SK-N-SH treated with all-trans-retinoic acid at 6 μM for 48 hours (cell line): Measurements from ENCODE around the gene ROBO1.

ENCODE experiments used
- ATAC-seq: fragments of 200-7000 bp; cut with Tn5 transposase; 3 replicates; pipeline ENCODE4 v1.9.1; 2020; ENCODE audit warnings: mild to moderate bottlenecking, moderate library complexity
- ARNTL ChIP-seq: fragments of 450-650 bp; formaldehyde crosslinking; IDR thresholded peaks from 2 replicates; pipeline ENCODE4 v1.5.0; 2020; ENCODE audit warnings: low read depth, mild to moderate bottlenecking, moderate library complexity, borderline replicate concordance
- BACH2 ChIP-seq: fragments of 250-450 bp; sonication (Bioruptor Pico); IDR thresholded peaks from 2 replicates; pipeline ENCODE4 v1.9.0; 2021; ENCODE audit warnings: mild to moderate bottlenecking, borderline replicate concordance
- CREB5 ChIP-seq: fragments of 250-450 bp; sonication (Bioruptor Pico); IDR thresholded peaks from 2 replicates; pipeline ENCODE4 v1.5.1; 2020; ENCODE audit warnings: low read depth, mild to moderate bottlenecking, moderate library complexity
- CSDC2 ChIP-seq: fragments of 250-450 bp; sonication (Bioruptor Pico); IDR thresholded peaks from 2 replicates; pipeline ENCODE4 v1.5.0; 2020; ENCODE audit warnings: mild to moderate bottlenecking, moderate library complexity
- CSRNP3 ChIP-seq: fragments of 250-450 bp; sonication (Bioruptor Pico); IDR thresholded peaks from 2 replicates; pipeline ENCODE4 v1.5.1; 2021; ENCODE audit warnings: mild to moderate bottlenecking, moderate library complexity
- ESRRG ChIP-seq: fragments of 250-450 bp; sonication (Bioruptor Pico); IDR thresholded peaks from 2 replicates; pipeline ENCODE4 v1.6.1; 2021; ENCODE audit warnings: mild to moderate bottlenecking
- GLIS3 ChIP-seq: fragments of 250-450 bp; sonication (Bioruptor Pico); IDR thresholded peaks from 2 replicates; pipeline ENCODE4 v1.5.0; 2020; ENCODE audit warnings: mild to moderate bottlenecking, moderate library complexity
- ISL1 ChIP-seq: fragments of 250-450 bp; sonication (Bioruptor Pico); IDR thresholded peaks from 2 replicates; pipeline ENCODE4 v2.1.2; 2022; ENCODE audit warnings: mild to moderate bottlenecking, moderate library complexity
- OSR1 ChIP-seq: fragments of 250-450 bp; sonication (Bioruptor Pico); IDR thresholded peaks from 2 replicates; pipeline ENCODE4 v1.8.0; 2022; ENCODE audit warnings: moderate library complexity, mild to moderate bottlenecking, inconsistent platforms
- PATZ1 ChIP-seq: fragments of 250-450 bp; sonication (Bioruptor Pico); IDR thresholded peaks from 2 replicates; pipeline ENCODE4 v1.8.0; 2020; ENCODE audit warnings: mild to moderate bottlenecking, moderate library complexity, borderline replicate concordance
- RARB ChIP-seq: fragments of 250-450 bp; sonication (Bioruptor Pico); IDR thresholded peaks from 2 replicates; pipeline ENCODE4 v1.8.0; 2021; ENCODE audit warnings: mild to moderate bottlenecking, moderate library complexity
- SNAI2 ChIP-seq: fragments of 250-450 bp; sonication (Bioruptor Pico); IDR thresholded peaks from 2 replicates; pipeline ENCODE4 v1.5.0; 2020; ENCODE audit warnings: mild to moderate bottlenecking, moderate library complexity
- TCF4 ChIP-seq: fragments of 250-450 bp; sonication (Bioruptor Pico); IDR thresholded peaks from 2 replicates; pipeline ENCODE4 v1.8.0; 2021; ENCODE audit warnings: mild to moderate bottlenecking, moderate library complexity, borderline replicate concordance
- TOX ChIP-seq: fragments of 250-450 bp; sonication (Bioruptor Pico); IDR thresholded peaks from 2 replicates; pipeline ENCODE4 v1.8.0; 2021; ENCODE audit warnings: mild to moderate bottlenecking, moderate library complexity, borderline replicate concordance
- TSHZ2 ChIP-seq: fragments of 250-450 bp; sonication (Bioruptor Pico); IDR thresholded peaks from 2 replicates; pipeline ENCODE4 v1.5.0; 2020; ENCODE audit warnings: mild to moderate bottlenecking, moderate library complexity
- ZC3H10 ChIP-seq: fragments of 250-450 bp; sonication (Bioruptor Pico); IDR thresholded peaks from 2 replicates; pipeline ENCODE4 v1.5.1; 2021; ENCODE audit warnings: mild to moderate bottlenecking, moderate library complexity
- ZFP3 ChIP-seq: fragments of 250-450 bp; sonication (Bioruptor Pico); IDR thresholded peaks from 2 replicates; pipeline ENCODE4 v1.5.0; 2020; ENCODE audit warnings: mild to moderate bottlenecking, moderate library complexity
- ZFP30 ChIP-seq: fragments of 450-650 bp; formaldehyde crosslinking; IDR thresholded peaks from 2 replicates; pipeline ENCODE4 v1.5.0; 2022; ENCODE audit warnings: mild to moderate bottlenecking, moderate library complexity
- ZNF565 ChIP-seq: fragments of 450-650 bp; formaldehyde crosslinking; conservative IDR thresholded peaks from 2 replicates; pipeline ENCODE4 v1.5.0; 2020; ENCODE audit warnings: low read depth, mild to moderate bottlenecking, moderate library complexity
- ZNF70 ChIP-seq: fragments of 450-650 bp; formaldehyde crosslinking; IDR thresholded peaks from 2 replicates; pipeline ENCODE4 v1.5.0; 2020; ENCODE audit warnings: mild to moderate bottlenecking, moderate library complexity
- ZNF8 ChIP-seq: fragments of 450-650 bp; formaldehyde crosslinking; IDR thresholded peaks from 2 replicates; pipeline ENCODE4 v1.5.0; 2020; ENCODE audit warnings: mild to moderate bottlenecking, moderate library complexity

The ROBO1 gene

GRCh38 chr3:79769229-79769628 is 1.4 kb upstream of the ROBO1 start:
- TF ChIP-seq BACH2 (CRISPR knock-in tag) = no peak
- TF ChIP-seq ZFP3 (CRISPR knock-in tag) = no peak
- no peak for TF ChIP-seq TCF4
- TF ChIP-seq GLIS3 = no peak
- TF ChIP-seq PATZ1 (CRISPR knock-in tag) = no peak
- no peak for TF ChIP-seq ZFP30 (CRISPR knock-in tag)
- no peak for TF ChIP-seq ESRRG
- TF ChIP-seq TOX = no peak
- no peak for TF ChIP-seq CREB5 (CRISPR knock-in tag)
- no peak for TF ChIP-seq RARB
- no peak for TF ChIP-seq ISL1 (CRISPR knock-in tag)
- TF ChIP-seq SNAI2 (CRISPR knock-in tag) = no peak
- no peak for TF ChIP-seq ZC3H10 (CRISPR knock-in tag)
- TF ChIP-seq ZNF8 (CRISPR knock-in tag) = no peak
- TF ChIP-seq ZNF70 = no peak
- no peak for ATAC-seq

- TF ChIP-seq PATZ1 (CRISPR knock-in tag) (no peak), ISL1 (CRISPR knock-in tag) (no peak), TCF4 (no peak), RARB (no peak), TSHZ2 (no peak), CSDC2 (CRISPR knock-in tag) (no peak), CSRNP3 (CRISPR knock-in tag) (no peak), ZFP30 (CRISPR knock-in tag) (no peak), OSR1 (CRISPR knock-in tag) (no peak), GLIS3 (no peak), TOX (no peak), ARNTL (no peak), ZNF565 (CRISPR knock-in tag) (no peak), SNAI2 (CRISPR knock-in tag) (no peak), ZNF70 (no peak), ZC3H10 (CRISPR knock-in tag) (no peak), BACH2 (CRISPR knock-in tag) (no peak), ZFP3 (CRISPR knock-in tag) (no peak)
- ATAC-seq = peak; percentile 73
Observed at GRCh38 chr3:79767194-79767904, 449 bp downstream of the ROBO1 start.
